ENCODE results near the gene DRGX. TPM values are rescaled to one million over a fixed set of nuclear protein-coding genes. Genes with fewer than 3 reads are reported as not detected.

DRGX gene
- total and polyA plus RNA-seq, 2 donors (not counting 1 experiment from before 2014, with no cell fraction given), result not detected

DNA sequence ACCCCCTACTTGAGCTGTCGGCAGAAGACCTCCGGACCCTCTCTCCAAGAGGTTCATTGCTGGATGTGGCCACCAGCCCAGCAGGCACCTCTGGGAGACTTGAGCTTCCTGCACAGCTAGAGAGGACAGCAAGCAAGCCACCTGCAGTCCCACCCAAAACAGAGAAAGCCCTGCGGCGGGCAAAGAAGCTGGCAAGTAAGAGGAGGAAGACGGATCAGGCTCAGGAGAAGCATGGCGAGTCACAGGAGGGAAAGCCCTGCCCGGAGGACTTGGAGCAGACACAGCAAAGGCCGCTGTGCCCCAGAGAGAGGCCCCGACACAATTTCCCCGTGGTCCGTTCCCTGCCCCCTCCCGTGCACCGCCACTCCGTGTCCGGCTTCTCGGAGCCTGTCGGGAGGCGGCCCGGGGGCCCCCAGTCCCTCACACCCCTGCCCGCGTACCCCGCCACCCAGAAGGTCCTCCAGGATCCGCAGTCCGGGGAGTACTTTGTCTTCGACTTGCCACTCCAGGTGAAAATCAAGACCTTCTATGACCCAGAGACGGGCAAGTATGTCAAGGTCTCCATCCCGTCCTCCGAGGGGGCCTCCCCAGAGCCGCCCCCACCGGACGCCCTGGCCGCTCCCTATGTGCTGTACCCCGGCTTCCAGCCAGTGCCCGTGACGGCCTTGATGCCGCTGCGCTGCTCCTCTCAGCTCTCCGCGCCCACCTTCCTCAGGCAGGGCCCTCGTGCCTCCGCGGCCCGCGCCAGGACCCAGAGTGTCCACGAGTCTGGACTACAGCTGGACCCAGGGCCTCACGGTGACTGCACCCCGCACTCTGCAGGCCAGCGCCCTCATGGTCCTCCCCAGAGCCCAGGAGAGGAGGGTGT is 69.7 kb downstream of the DRGX start:
- no peaks in the 10 kb centered on the region for H4K20me1 ChIP-seq (ENCODE audit: control insufficient read depth, insufficient read depth, low read length, poor library complexity, severe bottlenecking)
- DNase-seq (no peak), ATAC-seq (ENCODE audit: low read depth) (no peak)
- no peak overlapping the region for H3K4me2 ChIP-seq (replicated peaks; ENCODE audit: low read depth, low read length, poor library complexity, severe bottlenecking)
- H3K36me3 ChIP-seq (replicated peaks in 1 of 2; ENCODE audit: control extremely low read depth in 1 of 2, control insufficient read depth in 1 of 2, extremely low read depth in 1 of 2, insufficient read depth in 2 of 2, low read length in 1 of 2), result no peaks in the 10 kb centered on the region
- Mint-ChIP-seq H3K27me3 (peaks cover 15% of the 10 kb centered on the region), H3K4me1 (no peaks in the 10 kb centered on the region), H3K27ac (no peak overlapping the region), H3K4me3 (no peak overlapping the region), H3K9me3 (ENCODE audit: insufficient read depth) (no peaks in the 10 kb centered on the region)
- H2AFZ ChIP-seq (ENCODE audit: insufficient read depth, low read depth, low read length, poor library complexity, severe bottlenecking), result no peak overlapping the region
- H3K4me3 ChIP-seq (ENCODE audit: control extremely low read depth in 1 of 5, extremely low read depth in 1 of 5, insufficient read depth in 1 of 5, low read depth in 2 of 5, low read length in 4 of 5), result no peak overlapping the region
- no peak for TF ChIP-seq EZH2 (IDR thresholded peaks at IDR 0.05; ENCODE audit: borderline replicate concordance, insufficient read depth, low read depth, low read length, poor library complexity, severe bottlenecking)
- TF ChIP-seq, protein P1, sequence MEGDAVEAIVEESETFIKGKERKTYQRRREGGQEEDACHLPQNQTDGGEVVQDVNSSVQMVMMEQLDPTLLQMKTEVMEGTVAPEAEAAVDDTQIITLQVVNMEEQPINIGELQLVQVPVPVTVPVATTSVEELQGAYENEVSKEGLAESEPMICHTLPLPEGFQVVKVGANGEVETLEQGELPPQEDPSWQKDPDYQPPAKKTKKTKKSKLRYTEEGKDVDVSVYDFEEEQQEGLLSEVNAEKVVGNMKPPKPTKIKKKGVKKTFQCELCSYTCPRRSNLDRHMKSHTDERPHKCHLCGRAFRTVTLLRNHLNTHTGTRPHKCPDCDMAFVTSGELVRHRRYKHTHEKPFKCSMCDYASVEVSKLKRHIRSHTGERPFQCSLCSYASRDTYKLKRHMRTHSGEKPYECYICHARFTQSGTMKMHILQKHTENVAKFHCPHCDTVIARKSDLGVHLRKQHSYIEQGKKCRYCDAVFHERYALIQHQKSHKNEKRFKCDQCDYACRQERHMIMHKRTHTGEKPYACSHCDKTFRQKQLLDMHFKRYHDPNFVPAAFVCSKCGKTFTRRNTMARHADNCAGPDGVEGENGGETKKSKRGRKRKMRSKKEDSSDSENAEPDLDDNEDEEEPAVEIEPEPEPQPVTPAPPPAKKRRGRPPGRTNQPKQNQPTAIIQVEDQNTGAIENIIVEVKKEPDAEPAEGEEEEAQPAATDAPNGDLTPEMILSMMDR (IDR thresholded peaks at IDR 0.05), result no peak
- H3K4me1 ChIP-seq (ENCODE audit: control insufficient read depth in 2 of 2, insufficient read depth in 2 of 2, low read length in 2 of 2), result no peaks in the 10 kb centered on the region
- WGBS (ENCODE audit: insufficient coverage), result 93% methylated on average over 48 of the region's 48 CpGs
- H3K79me2 ChIP-seq (ENCODE audit: control insufficient read depth, insufficient read depth, low read length), result no peaks in the 10 kb centered on the region
- no peaks in the 10 kb centered on the region for H3K27me3 ChIP-seq (replicated peaks in 1 of 4; ENCODE audit: control extremely low read depth in 1 of 4, control insufficient read depth in 3 of 4, insufficient read depth in 4 of 4, low read length in 3 of 4)
- no peaks in the 10 kb centered on the region for H3K9me3 ChIP-seq (ENCODE audit: control extremely low read depth in 1 of 3, control insufficient read depth in 2 of 3, insufficient read depth in 1 of 3, low read length in 2 of 3)
- intact Hi-C loops (cut with micrococcal nuclease), result no loop called here
- H3K9ac ChIP-seq (ENCODE audit: low read length), result no peak overlapping the region
- CTCF ChIA-PET, result interaction anchor here (0.6 kb wide), 1 partner anchor 9 kb away, joined by 3 read pairs; no protein-coding TSS in a partner anchor
- no peak overlapping the region for H3K27ac ChIP-seq (ENCODE audit: low read length in 2 of 2)
- POLR2A ChIA-PET, result no interaction called here

Measured in B cell (primary cell).